NCI-H146 (cell line): Measurements from ENCODE around the gene PROX1.

Source experiments
- DNase-seq: peaks from one replicate; lab custom pipeline; 2025; lab: John Stamatoyannopoulos, UW

The PROX1 gene, protein sequence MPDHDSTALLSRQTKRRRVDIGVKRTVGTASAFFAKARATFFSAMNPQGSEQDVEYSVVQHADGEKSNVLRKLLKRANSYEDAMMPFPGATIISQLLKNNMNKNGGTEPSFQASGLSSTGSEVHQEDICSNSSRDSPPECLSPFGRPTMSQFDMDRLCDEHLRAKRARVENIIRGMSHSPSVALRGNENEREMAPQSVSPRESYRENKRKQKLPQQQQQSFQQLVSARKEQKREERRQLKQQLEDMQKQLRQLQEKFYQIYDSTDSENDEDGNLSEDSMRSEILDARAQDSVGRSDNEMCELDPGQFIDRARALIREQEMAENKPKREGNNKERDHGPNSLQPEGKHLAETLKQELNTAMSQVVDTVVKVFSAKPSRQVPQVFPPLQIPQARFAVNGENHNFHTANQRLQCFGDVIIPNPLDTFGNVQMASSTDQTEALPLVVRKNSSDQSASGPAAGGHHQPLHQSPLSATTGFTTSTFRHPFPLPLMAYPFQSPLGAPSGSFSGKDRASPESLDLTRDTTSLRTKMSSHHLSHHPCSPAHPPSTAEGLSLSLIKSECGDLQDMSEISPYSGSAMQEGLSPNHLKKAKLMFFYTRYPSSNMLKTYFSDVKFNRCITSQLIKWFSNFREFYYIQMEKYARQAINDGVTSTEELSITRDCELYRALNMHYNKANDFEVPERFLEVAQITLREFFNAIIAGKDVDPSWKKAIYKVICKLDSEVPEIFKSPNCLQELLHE

DNA sequence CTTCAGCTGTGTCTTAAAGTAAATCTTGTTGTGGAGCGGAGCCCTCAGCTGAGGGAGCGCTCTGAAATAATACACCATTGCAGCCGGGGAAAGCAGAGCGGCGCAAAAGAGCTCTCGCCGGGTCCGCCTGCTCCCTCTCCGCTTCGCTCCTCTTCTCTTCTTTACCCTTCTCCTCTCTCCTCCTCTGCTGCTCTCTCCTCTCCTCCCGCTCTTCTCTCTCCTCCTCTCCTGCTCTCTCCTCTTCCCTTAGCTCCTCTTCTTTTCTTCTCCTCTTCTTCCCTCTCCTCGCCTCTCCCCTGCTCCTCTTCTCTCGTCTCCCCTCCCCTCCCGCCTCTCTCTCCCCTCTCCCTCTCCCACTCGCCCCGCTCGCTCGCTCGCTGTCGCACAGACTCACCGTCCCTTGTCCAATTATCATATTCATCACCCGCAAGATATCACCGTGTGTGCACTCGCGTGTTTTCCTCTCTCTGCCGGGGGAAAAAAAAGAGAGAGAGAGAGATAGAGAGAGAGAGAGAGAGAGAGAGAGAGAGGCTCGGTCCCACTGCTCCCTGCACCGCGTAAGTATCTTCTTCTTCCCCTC lies at the start of gene PROX1:
PROX1 (plus strand) TSS at position 47 of the 580 bp plus-strand sequence. CDS start 8,563 bp downstream, outside the sequence.
- DNase-seq, result peak; percentile 72

DNA sequence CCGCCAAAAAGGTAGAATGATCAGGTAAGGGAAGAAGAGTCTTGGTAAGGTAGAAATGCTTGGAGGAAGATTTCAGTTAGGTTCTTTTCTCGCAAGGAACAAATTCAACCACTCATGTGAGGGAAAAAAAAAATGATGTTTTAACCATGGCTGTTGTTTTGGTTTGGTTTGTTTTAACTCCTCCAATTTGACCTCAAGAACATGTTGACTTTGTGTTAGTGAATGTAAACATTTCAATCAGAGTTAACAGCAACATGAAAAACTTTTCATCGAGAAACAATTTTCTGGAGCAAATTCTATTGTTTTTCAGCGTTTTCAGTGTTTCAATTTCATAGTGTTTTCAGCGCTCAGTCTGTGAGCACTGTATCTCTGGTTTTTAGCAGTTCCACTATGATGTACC lies 49.0 kb upstream of the PROX1 start:
- DNase-seq, result no peak

DNA sequence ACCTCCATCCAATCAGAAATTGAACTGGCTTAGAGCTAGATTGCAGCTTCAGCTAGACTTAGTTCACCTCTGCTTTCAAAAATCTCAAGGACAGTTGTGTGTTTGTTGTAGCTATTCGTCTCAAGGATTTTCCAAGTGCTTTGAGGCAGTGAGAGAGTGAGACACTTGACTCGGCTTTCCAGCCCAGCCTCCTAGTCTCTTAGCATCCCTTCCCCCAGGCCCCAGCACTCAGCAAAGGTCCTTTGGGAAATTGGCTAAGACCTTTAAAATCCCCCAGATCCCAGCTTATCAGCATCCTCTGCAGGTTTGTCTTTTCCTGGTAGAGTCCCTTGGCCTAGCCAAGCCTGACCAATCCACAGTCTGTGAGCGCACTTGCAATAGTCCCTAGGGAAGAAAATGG lies 47.9 kb upstream of the PROX1 start:
- no peak for DNase-seq

DNA sequence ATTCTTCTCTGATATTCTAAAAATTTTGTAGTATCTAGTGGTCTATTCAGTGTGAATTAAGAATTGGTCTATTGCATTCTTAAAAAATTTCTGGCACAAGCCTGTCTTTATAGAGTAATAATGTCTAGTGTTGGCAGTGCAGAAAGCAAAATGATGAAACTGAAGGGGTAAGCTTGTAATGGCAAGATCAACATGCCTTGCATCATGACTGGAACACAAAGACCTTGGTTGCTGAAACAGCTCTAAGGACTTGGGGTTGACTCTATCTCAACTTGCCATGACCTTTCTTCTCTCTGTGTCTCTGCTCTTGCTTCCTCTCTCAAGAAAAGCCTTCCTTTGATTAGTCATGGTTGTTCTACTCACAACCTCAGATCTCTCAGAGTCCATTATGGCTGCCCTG lies 46.8 kb upstream of the PROX1 start:
- no peak for DNase-seq

DNA sequence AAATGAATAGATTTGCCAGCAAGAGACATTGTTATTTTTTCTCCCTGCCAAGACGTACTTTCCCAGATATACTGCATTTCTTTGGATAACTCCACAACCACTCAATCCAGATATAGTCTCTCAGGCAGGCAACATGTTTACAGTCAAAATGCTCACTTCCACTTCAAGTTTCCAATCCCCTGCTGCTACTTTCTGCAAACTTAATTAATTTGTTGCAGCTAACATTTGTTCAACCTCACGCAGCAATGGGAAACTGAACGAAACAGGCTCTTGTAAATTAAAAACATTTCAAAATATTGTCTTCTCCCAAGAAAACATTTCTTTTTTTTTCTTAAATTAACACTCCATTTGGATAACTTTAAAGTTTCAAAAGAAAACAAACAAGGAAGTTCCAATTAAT lies 45.7 kb upstream of the PROX1 start:
- no peak for DNase-seq

DNA sequence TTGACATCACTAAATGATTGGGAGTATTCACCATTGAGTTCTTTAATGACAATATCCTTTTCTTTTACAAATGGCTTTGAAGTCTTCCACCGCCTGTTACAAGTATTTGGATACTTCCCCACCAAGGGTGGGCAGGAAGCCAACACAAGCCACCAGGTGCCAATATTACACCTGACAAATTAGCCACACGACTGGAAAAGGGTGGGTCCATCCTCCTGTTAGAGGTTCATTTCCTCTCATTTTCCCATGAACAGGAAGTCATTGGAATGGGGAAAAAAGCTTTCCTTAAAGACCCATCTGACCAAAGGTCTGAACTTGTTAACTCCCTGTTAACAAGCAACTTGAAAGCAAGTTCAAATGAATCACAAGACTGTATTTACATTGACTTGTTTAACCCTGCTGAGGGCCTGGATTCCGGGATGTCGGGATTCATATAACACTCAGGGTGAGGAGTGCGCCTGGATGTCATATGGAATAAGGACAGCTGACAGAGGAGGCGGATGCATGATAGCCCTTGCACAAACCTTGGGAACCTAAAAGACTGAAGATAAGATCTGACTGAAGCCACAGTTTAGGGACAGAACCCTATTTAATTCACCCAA lies 40.5 kb upstream of the PROX1 start:
- DNase-seq, result peak; percentile 9

DNA sequence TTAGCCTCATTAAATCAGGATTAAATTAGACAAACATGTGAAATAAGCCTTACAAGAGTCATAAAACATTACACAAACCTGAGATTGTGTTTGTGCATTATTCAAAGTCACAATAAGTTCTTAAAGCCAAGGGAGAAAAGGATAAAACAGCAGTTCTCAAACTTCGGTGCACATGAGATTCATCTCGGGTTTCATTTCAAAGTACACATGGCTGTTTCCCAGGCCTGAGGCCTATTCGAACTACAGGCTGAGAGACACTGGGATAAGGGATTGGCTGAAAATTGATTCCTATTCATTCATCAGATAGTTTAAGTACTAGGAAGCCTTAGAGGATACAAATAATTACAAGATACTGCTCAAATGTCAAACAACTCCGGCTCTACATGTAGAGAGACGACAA lies 35.9 kb upstream of the PROX1 start:
- DNase-seq, result no peak

DNA sequence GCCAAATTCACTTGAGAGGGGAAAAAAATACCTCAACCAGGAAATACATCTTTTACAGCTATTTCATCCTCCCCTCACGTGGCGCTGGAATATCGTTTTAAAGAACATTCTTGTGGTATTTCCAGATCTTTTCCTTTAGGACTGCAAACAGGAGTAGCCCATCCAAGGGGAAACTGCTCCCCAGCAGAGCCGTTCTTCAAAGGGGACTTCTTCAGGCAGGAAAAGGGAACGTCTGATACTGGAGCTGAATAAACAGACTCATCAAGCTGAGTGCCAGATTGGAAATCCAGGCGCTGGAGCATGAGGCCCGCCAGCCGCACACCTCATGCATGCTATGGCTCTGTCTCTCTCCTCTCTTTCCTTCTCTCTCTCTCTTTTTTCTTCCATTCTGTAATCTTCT lies 34.0 kb upstream of the PROX1 start:
- no peak for DNase-seq

DNA sequence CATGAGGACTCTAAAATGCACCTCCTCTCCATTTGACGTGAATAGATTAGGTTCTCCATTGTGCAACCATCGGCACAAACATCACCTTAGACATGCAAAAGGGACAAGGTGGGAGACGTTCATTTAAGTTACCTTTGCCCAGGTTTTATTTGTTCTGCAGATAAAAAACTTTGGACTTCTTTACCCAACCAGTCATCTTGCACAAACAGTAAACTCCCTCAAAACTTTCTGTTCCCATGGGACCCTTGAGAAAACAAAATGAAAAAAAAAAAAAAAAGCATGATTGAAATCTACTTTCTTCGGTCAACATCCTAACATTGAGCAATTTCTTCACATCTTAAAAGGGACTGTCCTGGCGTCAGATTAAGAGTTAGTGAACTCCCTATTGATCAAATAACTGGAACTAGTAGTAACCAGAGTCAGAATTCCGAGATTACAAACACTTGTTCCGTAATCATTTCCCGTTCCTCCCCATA lies 31.4 kb upstream of the PROX1 start:
- no peak for DNase-seq

DNA sequence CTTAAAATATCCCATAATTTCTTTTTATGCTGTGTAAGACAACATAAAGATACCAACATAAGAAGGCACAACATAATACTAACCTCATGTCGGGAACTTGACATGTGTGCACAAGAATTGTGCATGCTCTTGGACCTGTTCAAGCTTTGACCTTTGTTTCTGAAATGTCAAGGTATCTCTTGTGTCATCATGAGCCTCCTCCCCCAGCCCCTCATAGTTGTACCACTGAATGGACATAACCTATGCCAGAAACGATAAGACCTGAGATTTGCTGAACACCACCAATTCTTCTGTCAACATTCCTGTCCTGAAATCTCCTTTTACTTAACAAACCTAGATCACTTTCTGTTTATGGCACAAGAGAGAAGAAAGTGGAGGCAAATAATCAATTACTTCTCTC lies 29.4 kb upstream of the PROX1 start:
- DNase-seq, result no peak

DNA sequence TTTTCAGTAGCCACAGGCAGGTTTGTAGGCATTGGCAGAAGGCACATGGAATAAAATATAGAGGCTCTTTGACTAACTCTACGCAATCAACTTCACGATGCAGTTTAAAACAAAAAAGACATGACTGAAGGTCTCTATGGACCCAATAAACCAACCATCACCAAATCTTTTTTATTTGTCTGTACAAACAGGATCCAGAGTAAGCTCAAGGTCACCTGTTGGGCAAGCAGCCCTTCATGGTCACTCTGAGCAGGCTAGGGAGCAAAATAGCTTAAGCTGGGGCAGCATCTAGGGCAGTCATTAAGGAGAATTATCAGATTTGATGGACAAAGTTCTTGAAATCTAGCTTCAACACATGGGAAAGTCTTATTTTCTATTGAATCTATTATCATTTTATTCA lies 26.8 kb upstream of the PROX1 start:
- DNase-seq, result no peak

DNA sequence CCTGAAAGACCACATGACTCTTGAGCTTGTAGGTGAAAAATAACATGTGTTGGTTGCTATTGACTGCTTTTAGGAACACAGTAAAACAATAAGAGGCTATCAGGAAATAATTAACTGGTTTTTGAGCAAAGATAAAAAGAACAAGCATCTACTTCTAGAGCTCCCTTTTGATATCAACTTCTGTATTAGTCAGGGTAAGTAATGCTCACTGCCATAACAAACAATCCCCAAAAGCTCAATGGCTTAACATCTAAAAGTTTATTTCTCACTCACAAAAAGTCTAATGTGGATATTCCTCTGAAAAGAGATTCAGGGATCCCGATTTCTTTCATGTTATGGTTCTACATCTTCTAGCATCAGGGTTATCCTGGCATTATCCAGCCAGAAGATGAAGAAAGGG lies 25.3 kb upstream of the PROX1 start:
- DNase-seq, result no peak

DNA sequence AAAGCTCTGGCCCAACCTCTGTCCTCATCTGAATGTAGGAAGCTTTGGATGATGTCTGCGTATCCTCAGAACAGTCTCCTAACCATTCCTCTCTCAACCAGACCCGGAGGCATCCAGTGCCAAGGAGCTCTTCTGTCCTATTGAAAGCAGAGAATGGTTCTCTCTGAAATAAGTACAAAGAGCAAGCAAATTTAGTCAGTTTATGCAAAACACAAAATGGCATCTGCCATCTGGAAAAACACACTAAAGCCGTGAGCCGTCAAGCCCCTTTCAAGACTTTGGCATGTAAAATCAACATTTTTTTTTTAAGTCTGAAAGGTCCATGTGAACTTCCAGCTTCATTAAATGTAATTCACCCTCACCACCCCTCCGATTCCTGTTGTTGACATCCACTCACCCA lies 21.7 kb upstream of the PROX1 start:
- no peak for DNase-seq

DNA sequence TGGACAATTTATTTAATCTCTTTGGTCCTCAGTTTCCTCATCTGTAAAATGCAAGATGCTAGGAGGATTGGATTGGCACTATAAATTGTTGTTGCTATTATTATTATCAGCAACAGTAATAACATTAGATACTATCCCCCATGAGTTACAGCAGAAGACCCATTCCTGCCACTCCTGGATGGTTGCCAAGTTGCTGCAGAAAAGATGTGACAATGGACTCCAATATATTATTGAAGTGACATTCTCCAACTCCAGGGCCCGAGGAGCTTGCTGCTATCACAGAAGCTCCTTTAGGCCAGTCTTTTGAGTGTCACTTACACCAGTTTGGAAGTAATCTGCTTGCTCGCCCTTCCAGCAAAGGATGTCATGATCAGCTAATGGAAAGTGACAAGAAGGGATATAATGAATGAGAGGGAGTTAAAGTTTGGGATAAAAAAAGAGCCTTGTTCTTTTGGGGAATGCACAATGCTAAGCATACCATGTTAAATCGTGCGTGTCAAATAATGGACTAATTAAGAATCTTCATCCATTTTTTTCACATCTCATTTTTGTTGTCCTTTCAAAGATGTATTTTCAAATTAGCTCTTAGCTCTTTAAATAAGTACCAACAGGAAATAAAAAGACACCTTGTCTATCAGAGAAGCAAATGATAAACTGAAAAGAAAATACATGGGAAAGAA lies 19.5 kb upstream of the PROX1 start:
- no peak for DNase-seq

DNA sequence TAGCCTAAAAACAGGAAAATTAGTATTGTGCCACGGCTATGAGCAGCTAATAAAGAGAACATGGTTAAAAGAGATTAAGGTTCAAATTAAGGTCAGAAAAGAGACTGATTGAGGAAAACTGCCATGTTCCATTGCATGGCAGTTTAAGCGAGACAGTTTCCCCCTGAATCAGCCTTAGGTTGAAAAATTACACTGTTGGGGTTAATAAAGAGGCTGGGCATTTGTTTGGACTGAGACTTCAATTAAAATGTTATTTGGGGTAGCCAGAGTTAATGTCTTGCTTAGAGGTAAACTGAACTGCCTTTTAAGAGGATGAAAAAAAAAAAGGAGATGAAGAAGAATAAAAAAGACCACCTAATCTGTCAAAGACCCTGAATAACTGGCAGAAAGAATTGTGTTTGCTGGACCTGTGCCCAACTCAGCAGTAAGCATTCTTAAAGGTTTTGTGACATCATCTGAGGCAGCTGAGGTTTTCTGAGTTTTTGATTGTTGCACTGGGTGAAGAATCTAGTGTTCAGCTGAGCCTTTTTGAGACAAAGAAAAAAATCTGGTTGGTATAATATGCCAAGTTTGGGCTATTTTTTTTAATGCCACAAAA lies 17.7 kb upstream of the PROX1 start:
- DNase-seq, result no peak

DNA sequence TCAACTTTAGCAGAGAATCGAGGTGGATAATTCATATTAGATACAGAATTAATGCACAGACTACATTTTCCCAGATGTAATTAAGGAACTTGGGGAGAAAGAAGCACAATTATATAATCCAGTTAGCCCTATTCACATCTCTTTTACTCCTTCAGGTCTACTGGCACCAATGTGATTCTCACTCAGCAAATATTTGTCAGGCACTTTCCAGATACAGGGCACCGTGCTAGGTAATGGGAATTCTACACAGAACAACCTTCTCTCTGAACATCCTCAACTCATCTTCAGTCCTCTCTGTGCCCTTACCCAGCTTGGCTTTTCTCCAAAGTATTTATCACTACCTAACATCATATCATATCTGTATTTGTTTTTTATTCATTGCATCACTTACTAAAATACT lies 15.6 kb upstream of the PROX1 start:
- DNase-seq, result no peak

DNA sequence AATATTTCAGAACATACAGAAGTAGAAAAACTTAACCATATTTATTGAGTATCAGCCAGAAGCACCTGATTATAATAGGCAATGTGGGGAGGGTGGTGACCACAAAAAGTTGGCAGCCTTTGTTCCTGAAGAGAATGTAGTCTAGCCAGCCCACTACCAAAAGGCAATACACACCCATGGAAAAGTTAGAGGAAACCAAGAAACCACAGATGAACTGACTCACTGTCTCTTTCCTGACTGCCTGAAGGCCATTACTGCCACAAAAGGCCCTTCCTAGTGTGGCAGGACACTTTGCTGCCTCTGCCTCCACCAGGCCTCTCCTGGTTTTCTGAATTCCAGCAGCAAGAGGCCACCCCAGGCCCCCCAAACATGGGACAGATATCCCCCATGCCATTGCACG lies 14.6 kb upstream of the PROX1 start:
- DNase-seq, result no peak

DNA sequence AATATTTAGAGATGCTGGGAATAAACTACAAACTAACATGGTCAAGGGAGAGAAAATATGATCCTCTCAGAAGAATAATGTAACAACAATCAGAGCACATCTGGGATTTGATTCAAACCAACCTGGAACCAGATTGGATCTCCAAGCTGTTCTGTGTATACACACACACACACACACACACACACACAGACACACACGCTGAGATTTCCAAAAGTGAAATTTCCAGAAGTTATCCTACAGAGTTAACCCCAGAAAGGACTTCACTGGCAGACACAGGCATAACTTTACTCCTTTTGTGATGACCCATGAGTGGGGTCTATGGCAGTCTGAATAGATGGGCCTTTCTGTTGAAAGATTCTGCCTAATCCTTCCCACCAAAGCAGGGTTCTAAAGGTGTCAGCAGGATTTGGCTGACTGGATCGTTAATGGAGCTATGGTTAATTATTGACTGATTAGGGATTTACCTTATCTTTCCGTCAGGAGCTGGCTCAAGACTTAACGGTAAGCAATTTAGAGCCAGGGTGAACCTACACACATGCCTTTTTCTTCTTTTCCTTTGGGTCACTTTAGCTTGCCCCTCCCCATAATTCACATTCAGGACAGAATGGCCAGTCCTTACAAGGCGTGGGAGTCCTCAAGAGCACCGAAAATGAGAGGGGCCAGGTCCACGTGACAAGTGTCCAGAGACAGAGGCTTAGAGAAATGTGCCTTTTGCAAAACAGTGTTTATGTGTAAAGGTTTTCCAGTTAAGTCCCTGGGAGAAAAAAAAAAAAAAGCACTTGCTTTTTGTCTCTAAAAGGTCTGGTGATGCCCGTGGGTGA lies 10.9 kb upstream of the PROX1 start:
- no peak for DNase-seq

DNA sequence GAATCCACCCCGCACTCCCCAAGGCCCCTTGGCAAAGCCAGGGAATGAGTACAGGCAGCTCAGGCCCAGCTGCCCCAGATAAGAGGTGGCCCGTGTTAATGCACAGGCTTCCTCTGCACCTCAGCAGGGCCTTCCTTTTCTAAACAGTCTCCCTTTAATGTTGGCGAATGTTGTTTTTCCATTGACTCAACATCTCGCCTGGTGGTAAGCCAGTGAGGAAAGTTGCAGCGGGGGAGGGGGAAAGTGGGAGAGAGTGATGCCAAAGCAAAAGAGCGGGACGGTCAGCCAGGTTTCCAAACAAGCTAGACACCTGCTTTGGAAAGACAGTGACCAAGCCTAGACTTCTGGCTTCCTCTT lies 10.3 kb upstream of the PROX1 start:
- no peak for DNase-seq

DNA sequence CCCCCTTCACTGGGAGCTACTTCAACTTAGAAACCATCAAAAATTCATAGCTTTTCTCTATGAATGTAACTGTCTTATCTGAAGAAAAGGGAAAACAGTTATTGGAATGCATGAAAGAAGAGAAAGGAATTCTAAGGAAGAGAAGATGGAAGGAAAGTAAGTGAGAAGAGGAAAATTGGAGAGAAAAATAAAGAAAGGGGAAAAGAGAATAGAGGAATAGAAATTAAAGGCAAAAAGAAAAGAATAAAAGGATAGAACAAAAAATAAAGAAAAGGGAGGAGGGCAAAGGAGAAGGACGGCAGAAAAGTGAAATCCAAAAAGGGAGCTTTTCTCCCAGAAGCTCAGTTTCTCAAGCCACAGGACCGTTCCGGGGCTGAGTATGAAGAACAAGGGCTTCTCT lies 9.9 kb upstream of the PROX1 start:
- DNase-seq, result no peak
